A549 (cell line): ENCODE results near the gene BCKDHA.

ENCODE experiments used
- BHLHE40 ChIP-seq: IDR thresholded peaks from 2 replicates; pipeline ENCODE4 v1.6.1; 2012; ENCODE audit warnings: low read depth, low read length, inconsistent platforms
- CBX2 ChIP-seq: fragments of 200-600 bp; sonication (generic); IDR thresholded peaks from 2 replicates; pipeline ENCODE4 v1.6.1; 2016; ENCODE audit warnings: low read depth, mild to moderate bottlenecking, borderline replicate concordance
- CHD2 ChIP-seq: fragments of 150-350 bp; IDR thresholded peaks from 2 replicates; pipeline ENCODE4 v1.6.1; 2014; ENCODE audit warnings: low read length; ENCODE audit not compliant: partially characterized antibody
- FOSL2 ChIP-seq, 2 experiments: fragments of 450-650 bp in 1 of 2; fragments of >200 bp in 1 of 2; sonication (Bioruptor Twin) in 1 of 2; formaldehyde crosslinking; IDR thresholded peaks; 2 replicates each; pipeline versions ENCODE4 v1.5.0 to v1.6.1; 2016 to 2020; ENCODE audit warnings: mild to moderate bottlenecking in 1 of 2, moderate library complexity in 1 of 2
- HDAC2 ChIP-seq: fragments of 200-600 bp; sonication (generic); IDR thresholded peaks from 2 replicates; pipeline ENCODE4 v1.6.1; 2016
- JUNB ChIP-seq: fragments of >200 bp; sonication (Bioruptor Twin); formaldehyde crosslinking; IDR thresholded peaks from 2 replicates; pipeline ENCODE4 v1.6.1; 2016
- MYC ChIP-seq: IDR thresholded peaks from 2 replicates; pipeline ENCODE4 v1.6.1; 2012; ENCODE audit warnings: mild to moderate bottlenecking, inconsistent platforms, low read length, improper control_type of control experiment, borderline replicate concordance
- NR3C1 ChIP-seq: fragments of >200 bp; sonication (Bioruptor Twin); formaldehyde crosslinking; IDR thresholded peaks from 3 replicates; pipeline ENCODE4 v1.6.1; 2017
- SMC3 ChIP-seq: fragments of >200 bp; sonication (Bioruptor Twin); formaldehyde crosslinking; IDR thresholded peaks from 3 replicates; pipeline ENCODE4 v1.6.1; 2018; ENCODE audit warnings: inconsistent platforms
- ZC3H11A ChIP-seq: fragments of 450-650 bp; IDR thresholded peaks from 2 replicates; pipeline ENCODE4 v1.6.1; 2014; ENCODE audit warnings: antibody characterized with exemption, mild to moderate bottlenecking
- TF ChIP-seq, protein P1 (sequence below): fragments of >200 bp; sonication (Bioruptor Twin); formaldehyde crosslinking; IDR thresholded peaks from 3 replicates; pipeline ENCODE4 v1.5.1; 2016
- TF ChIP-seq, protein P2 (sequence below): IDR thresholded peaks from 2 replicates; pipeline ENCODE4 v1.6.1; 2012
- TF ChIP-seq, protein P3 (sequence below): fragments of 200-600 bp; sonication (generic); IDR thresholded peaks from 2 replicates; pipeline ENCODE4 v1.6.1; 2016; ENCODE audit warnings: antibody characterized with exemption, mild to moderate bottlenecking, moderate library complexity

DNA sequence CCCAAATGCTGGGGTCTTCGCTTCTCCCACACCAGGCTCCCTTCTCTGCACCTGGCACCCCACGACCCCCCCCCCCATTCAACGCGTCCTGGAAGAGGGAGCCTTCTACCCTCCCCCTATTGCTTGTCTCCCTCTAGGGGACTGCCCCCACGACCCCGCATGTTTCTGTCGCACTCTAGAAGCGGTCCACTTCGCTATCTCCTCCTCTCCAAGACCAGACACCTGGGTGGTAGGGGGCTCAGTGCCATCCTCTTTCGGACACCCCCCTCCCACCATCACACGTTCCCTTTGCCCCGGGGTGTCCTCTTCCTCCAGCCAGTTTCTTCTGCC lies 45.4 kb upstream of the BCKDHA start:
- TF ChIP-seq, protein P1, sequence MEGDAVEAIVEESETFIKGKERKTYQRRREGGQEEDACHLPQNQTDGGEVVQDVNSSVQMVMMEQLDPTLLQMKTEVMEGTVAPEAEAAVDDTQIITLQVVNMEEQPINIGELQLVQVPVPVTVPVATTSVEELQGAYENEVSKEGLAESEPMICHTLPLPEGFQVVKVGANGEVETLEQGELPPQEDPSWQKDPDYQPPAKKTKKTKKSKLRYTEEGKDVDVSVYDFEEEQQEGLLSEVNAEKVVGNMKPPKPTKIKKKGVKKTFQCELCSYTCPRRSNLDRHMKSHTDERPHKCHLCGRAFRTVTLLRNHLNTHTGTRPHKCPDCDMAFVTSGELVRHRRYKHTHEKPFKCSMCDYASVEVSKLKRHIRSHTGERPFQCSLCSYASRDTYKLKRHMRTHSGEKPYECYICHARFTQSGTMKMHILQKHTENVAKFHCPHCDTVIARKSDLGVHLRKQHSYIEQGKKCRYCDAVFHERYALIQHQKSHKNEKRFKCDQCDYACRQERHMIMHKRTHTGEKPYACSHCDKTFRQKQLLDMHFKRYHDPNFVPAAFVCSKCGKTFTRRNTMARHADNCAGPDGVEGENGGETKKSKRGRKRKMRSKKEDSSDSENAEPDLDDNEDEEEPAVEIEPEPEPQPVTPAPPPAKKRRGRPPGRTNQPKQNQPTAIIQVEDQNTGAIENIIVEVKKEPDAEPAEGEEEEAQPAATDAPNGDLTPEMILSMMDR: no peak
- TF ChIP-seq NR3C1 (no peak), ZC3H11A (no peak), JUNB (no peak), CBX2 (no peak), CHD2 (no peak), FOSL2 (IDR thresholded peaks at IDR 0.05) (no peak), FOSL2 (CRISPR knock-in tag; IDR thresholded peaks at IDR 0.05) (no peak), MYC (no peak), HDAC2 (no peak), SMC3 (no peak), BHLHE40 (no peak)
- TF ChIP-seq, protein P2, sequence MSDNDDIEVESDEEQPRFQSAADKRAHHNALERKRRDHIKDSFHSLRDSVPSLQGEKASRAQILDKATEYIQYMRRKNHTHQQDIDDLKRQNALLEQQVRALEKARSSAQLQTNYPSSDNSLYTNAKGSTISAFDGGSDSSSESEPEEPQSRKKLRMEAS: no peak
- TF ChIP-seq, protein P3, sequence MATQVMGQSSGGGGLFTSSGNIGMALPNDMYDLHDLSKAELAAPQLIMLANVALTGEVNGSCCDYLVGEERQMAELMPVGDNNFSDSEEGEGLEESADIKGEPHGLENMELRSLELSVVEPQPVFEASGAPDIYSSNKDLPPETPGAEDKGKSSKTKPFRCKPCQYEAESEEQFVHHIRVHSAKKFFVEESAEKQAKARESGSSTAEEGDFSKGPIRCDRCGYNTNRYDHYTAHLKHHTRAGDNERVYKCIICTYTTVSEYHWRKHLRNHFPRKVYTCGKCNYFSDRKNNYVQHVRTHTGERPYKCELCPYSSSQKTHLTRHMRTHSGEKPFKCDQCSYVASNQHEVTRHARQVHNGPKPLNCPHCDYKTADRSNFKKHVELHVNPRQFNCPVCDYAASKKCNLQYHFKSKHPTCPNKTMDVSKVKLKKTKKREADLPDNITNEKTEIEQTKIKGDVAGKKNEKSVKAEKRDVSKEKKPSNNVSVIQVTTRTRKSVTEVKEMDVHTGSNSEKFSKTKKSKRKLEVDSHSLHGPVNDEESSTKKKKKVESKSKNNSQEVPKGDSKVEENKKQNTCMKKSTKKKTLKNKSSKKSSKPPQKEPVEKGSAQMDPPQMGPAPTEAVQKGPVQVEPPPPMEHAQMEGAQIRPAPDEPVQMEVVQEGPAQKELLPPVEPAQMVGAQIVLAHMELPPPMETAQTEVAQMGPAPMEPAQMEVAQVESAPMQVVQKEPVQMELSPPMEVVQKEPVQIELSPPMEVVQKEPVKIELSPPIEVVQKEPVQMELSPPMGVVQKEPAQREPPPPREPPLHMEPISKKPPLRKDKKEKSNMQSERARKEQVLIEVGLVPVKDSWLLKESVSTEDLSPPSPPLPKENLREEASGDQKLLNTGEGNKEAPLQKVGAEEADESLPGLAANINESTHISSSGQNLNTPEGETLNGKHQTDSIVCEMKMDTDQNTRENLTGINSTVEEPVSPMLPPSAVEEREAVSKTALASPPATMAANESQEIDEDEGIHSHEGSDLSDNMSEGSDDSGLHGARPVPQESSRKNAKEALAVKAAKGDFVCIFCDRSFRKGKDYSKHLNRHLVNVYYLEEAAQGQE: no peak
